Adipocyte (in vitro differentiated cells): ENCODE measurements around the gene MACC1.

ENCODE experiments used
- DNase-seq: peaks from one replicate; pipeline ENCODE4 v3.0.0-alpha.2; 2015; ENCODE audit warnings: low read depth
- H3K27me3 ChIP-seq: replicated peaks from 2 replicates; pipeline ENCODE4 v1.7.0; 2013; ENCODE audit warnings: mild to moderate bottlenecking, low read length, moderate library complexity; ENCODE audit not compliant: control insufficient read depth, insufficient read depth
- H3K36me3 ChIP-seq: 2 replicates; pipeline ENCODE4 v1.7.0; 2013; ENCODE audit warnings: low read length, mild to moderate bottlenecking, moderate library complexity; ENCODE audit not compliant: control insufficient read depth, insufficient read depth, severe bottlenecking
- H3K4me1 ChIP-seq: 2 replicates; pipeline ENCODE4 v1.7.0; 2013; ENCODE audit warnings: mild to moderate bottlenecking, low read length, moderate library complexity; ENCODE audit not compliant: control insufficient read depth, insufficient read depth
- H3K4me3 ChIP-seq: 2 replicates; pipeline ENCODE4 v1.7.0; 2013; ENCODE audit warnings: mild to moderate bottlenecking, low read length, moderate library complexity
- H3K9ac ChIP-seq: 2 replicates; pipeline ENCODE4 v1.7.0; 2013; ENCODE audit warnings: mild to moderate bottlenecking, low read length, moderate library complexity
- H3K9me3 ChIP-seq: 2 replicates; pipeline ENCODE4 v1.7.0; 2013; ENCODE audit warnings: mild to moderate bottlenecking, low read length, moderate library complexity; ENCODE audit not compliant: control insufficient read depth

MACC1 gene

DNA sequence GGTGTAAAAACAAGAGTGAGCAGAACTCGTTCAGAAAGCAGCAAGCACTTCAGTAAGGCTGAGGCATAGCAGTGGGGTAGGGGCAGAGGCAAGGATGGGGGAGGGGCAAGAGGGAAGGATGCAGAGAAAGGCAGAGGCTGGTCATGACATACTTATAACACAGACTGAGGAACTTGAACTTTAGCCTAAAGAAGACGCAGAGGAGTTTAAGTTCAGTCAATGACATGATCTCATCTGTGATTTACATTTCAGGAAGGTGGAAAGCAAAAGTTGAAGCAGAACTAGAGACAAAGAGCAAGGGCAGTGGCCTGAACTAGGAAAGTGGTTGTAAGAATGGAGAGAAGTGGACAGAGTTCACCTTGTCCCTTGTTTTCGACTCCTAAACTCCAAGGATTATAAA lies 15.8 kb downstream of the MACC1 start:
- H3K36me3 ChIP-seq, result no peaks in the 10 kb centered on the region
- no peak overlapping the region for H3K9ac ChIP-seq
- H3K27me3 ChIP-seq, result no peaks in the 10 kb centered on the region
- no peaks in the 10 kb centered on the region for H3K9me3 ChIP-seq
- peaks cover 5% of the 10 kb centered on the region for H3K4me1 ChIP-seq
- DNase-seq, result no peak
- no peak overlapping the region for H3K4me3 ChIP-seq

DNA sequence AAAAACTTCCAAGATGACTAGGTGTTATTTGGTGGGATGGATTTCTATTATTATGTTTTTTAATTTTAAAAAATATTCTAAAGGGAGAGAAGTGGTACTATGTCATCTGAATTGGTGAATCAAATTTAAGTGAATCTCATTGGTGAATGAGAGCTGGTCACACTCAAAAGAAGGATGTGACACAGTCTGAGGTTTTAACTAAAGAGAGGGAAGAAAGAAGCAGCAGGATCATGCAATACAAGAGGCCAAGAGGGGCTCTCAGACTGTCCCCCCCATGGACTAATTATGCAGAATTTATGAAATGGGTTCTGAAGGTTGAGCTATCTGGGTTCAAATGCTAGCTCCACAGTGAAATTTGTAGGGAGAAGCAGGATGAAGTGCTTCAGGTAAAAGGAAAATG lies 16.2 kb downstream of the MACC1 start:
- H3K4me1 ChIP-seq, result peaks cover 5% of the 10 kb centered on the region
- DNase-seq, result no peak
- H3K27me3 ChIP-seq, result no peaks in the 10 kb centered on the region
- H3K36me3 ChIP-seq, result no peaks in the 10 kb centered on the region
- no peak overlapping the region for H3K9ac ChIP-seq
- no peaks in the 10 kb centered on the region for H3K9me3 ChIP-seq
- H3K4me3 ChIP-seq, result no peak overlapping the region

DNA sequence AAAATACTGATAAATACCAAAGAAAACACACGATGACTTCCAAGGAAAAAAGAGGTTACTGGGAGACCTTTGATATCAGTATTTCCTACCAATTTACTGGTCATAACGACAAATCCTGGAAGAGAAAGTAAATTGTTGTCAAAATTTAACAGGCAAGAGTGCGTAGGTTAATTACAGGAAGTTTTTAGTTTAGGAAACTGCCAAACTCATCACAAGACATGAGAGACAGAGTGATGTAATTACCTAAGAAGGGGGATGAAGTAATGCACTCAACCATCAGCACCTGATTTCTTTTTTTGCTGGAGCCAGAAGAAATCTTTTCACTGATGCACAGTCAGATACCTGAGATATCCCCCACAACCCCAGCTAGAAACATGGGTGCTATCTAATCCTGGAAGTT lies 16.8 kb downstream of the MACC1 start:
- Histone ChIP-seq H3K9me3 (no peaks in the 10 kb centered on the region), H3K9ac (no peak overlapping the region), H3K4me3 (no peak overlapping the region), H3K4me1 (peaks cover 5% of the 10 kb centered on the region), H3K36me3 (no peaks in the 10 kb centered on the region), H3K27me3 (no peaks in the 10 kb centered on the region)
- DNase-seq, result no peak

DNA sequence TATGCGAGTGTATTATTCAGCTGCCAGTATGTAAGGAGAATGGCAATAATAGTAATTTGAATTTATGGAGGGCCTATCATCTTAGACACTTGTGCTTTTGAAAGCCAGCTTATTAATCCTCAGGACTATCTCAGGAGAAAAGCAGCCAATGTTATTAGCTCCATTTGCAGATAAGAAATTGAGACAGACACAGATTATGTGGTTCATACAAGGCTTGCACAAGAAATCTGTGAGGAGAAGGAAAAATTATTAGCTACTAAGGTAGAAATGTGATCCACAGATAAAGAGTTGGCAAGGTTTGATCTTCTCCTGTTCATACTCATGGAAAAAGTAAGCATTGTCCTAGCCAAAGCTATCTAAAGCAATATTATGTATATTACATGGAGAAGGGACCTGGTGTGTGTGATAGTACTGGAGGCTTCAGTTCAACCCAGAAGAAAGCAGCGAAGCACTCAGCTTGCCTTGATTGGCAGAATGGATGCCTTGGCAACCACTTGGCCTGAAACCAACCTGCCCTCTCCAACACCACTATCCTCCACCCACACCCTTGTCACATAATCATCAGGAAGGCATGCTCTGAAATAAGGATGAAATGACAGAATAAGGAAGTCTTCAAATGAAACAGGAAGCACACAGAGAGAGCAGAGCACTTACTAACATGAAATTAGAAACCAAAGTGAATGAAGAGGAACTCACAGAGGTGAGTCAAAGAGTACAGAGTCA lies 18.0 kb downstream of the MACC1 start:
- H3K9me3 ChIP-seq, result no peaks in the 10 kb centered on the region
- H3K4me1 ChIP-seq, result peaks cover 5% of the 10 kb centered on the region
- H3K4me3 ChIP-seq, result no peak overlapping the region
- no peaks in the 10 kb centered on the region for H3K27me3 ChIP-seq
- DNase-seq, result peak; percentile 62
- H3K36me3 ChIP-seq, result no peaks in the 10 kb centered on the region
- no peak overlapping the region for H3K9ac ChIP-seq

DNA sequence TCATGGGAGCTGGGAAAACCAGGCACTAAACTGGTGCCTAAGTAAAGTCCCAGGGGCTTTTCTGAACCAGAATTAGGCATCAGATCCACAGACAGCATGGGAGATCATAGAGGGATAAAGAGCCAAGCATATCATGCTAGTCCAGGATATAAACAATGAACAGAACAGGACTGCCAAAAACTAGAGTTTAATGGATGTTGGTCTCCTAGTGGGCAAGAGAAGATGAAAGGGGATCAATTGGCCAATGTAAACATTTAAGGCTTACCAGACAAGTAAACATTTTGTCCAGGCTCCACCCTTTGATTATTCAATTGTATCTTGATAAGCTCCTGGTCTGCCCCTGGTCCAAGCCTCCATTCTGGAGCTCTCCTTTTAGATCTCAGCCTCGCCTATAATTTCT lies 18.9 kb downstream of the MACC1 start:
- H3K36me3 ChIP-seq, result no peaks in the 10 kb centered on the region
- H3K27me3 ChIP-seq, result no peaks in the 10 kb centered on the region
- H3K4me3 ChIP-seq, result no peak overlapping the region
- H3K9me3 ChIP-seq, result no peaks in the 10 kb centered on the region
- peaks cover 5% of the 10 kb centered on the region for H3K4me1 ChIP-seq
- DNase-seq, result no peak
- no peak overlapping the region for H3K9ac ChIP-seq

DNA sequence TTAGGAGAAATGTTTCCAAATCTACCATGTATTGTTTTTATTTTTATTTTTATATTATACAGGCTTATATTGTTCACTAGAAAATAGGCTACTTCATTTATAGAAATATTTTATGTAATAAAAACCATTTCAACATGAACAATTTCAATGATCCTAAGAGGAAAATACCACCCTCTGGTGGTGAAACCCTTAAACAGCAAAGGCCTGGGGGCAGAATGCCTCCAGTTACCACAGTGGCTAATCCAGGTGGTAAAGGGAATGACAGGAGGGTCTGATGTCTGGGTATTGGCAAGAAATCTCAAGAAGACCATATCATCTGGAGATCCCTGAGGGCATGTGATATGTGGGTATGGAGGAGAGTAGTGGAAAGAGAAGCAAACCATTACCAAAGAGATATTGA lies 19.3 kb downstream of the MACC1 start:
- H3K27me3 ChIP-seq, result no peaks in the 10 kb centered on the region
- no peak overlapping the region for H3K4me3 ChIP-seq
- no peaks in the 10 kb centered on the region for H3K9me3 ChIP-seq
- no peak overlapping the region for H3K9ac ChIP-seq
- DNase-seq, result no peak
- no peaks in the 10 kb centered on the region for H3K36me3 ChIP-seq
- peaks cover 5% of the 10 kb centered on the region for H3K4me1 ChIP-seq

DNA sequence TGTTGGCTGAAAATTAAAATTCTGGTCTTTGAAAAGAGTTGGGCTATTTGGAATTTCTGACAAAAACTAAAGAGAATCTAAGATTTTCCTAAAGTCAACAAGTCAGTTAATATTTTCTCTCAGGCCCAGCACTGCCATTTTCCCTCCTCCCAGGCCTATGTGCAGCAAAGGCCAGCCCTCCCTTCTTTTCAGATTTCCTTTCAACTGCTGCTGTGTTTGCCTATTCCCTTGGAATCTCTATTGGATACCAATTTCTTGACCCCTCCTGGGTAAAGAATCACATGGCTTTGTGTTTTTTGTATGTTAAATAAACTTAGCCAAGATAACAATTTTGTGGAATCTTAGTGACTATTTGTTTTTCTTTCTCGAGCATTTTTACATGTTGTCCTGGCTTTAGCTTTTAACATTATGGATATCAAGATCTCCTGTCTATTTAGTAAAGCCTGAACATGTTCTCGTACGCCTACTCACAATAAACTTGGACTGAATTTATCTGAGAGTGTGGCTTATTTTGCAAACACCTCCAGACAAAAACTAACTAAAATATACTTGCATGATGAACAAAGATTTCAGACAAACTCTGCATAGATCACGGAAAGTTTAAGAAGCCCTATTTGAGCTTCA lies 19.9 kb downstream of the MACC1 start:
- H3K27me3 ChIP-seq, result no peaks in the 10 kb centered on the region
- no peaks in the 10 kb centered on the region for H3K9me3 ChIP-seq
- peaks cover 5% of the 10 kb centered on the region for H3K4me1 ChIP-seq
- H3K36me3 ChIP-seq, result no peaks in the 10 kb centered on the region
- DNase-seq, result no peak
- H3K9ac ChIP-seq, result no peak overlapping the region
- H3K4me3 ChIP-seq, result no peak overlapping the region

DNA sequence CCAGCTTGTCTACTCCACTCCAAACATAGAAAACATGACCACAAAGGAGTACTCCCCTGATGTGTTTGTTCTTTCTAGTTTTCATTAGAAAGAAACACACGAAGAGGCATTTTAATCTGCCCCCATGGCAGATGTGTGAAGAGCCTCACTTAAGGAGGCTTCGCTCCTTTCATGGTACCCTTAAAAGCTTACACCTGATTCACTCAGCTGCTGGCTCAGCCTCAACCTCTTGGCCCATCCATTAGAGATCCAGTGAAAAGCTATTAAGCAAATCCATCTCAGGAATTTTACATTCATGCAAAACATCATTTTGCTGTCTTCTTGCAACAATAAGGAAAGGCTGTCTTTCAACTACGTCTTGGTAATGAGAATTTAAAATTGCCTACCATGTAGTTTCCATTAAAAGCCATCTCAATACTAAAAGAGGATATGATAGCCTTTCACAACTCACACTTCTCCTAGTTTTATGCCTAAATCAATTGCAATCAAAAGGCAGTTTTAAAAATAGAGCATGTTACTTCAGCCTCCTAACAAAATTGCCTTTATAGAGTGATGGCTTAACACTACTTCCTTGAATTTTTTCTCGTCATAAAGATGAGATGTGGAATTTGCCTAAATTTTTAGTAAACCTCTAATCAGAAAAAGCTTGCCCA lies 22.7 kb downstream of the MACC1 start:
- H3K9ac ChIP-seq, result no peak overlapping the region
- H3K4me3 ChIP-seq, result no peak overlapping the region
- no peaks in the 10 kb centered on the region for H3K27me3 ChIP-seq
- DNase-seq, result no peak
- no peaks in the 10 kb centered on the region for H3K36me3 ChIP-seq
- H3K4me1 ChIP-seq, result peaks cover 4% of the 10 kb centered on the region
- H3K9me3 ChIP-seq, result peaks cover 7% of the 10 kb centered on the region

DNA sequence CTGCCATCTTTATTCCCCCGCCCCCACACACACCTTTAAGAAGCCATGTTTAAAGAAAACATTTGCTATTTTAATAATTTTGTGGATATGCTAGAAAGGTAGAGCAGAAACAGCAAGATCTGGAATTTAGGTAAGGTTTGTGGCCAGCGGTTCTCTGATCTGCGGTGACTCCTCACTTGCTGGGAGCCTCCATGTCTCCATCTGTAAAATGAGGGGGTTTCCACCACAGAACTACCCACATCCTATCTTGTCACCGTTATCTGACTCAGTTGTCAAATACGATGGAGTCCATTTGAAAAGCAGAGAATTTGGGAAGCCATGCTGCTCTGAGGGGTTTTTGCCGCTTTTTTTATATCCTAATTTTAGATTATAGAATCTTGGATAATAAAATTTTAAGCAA lies 23.3 kb downstream of the MACC1 start:
- H3K9ac ChIP-seq, result no peak overlapping the region
- peaks cover 8% of the 10 kb centered on the region for H3K9me3 ChIP-seq
- H3K4me3 ChIP-seq, result no peak overlapping the region
- H3K4me1 ChIP-seq, result no peaks in the 10 kb centered on the region
- H3K27me3 ChIP-seq, result no peaks in the 10 kb centered on the region
- H3K36me3 ChIP-seq, result no peaks in the 10 kb centered on the region
- no peak for DNase-seq

DNA sequence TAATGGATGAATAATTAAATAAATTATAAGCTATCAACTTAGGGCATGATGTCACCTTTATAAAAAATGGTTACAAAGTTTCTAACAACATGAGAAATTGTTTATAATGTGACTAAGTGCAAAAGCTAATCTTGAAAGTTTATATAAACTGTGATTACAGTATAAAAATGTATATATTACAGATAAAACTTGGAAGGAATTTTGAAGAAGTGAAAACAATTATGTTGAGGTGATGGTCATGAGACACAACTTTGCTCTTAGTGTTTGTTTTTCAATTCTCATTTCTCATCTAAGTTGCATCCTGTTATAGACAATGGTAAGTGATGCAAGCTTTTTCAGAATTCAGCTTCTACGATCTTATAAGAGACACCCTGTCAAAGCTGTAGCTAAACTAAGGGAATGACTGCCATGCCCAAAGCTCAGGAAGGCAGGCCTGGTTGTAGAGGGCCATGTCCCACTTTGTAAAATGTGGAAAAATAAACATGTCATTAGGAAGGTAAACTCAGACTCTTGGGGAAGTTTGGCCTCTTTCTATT lies 23.9 kb downstream of the MACC1 start:
- Histone ChIP-seq H3K4me3 (no peak overlapping the region), H3K27me3 (no peaks in the 10 kb centered on the region), H3K9ac (no peak overlapping the region), H3K9me3 (peaks cover 8% of the 10 kb centered on the region), H3K4me1 (no peaks in the 10 kb centered on the region), H3K36me3 (no peaks in the 10 kb centered on the region)
- DNase-seq, result no peak

DNA sequence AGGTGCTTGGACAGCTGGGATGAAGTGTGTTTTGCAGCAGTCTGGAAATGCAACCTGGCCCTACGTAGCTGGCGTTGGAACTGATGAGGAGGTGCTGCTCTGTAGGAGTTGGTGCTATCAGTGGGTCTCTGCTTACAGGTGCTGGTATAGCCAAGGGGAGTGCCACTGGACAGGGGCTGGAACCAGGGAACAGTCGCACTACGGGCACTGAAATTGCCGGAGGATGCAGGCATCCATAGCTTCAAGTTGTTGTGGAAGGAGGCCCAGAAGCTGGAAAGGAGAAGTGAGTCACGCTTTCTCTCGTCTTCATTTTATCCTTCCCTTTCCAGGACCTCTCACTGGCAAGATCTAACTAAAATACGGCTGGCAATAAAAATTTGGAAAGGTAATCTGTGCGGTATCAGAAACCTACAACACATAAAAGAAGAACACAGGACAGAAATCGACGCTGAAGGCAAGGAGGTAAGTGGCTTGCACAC lies 25.8 kb downstream of the MACC1 start:
- Histone ChIP-seq H3K27me3 (no peaks in the 10 kb centered on the region), H3K36me3 (no peaks in the 10 kb centered on the region), H3K9me3 (peaks cover 8% of the 10 kb centered on the region), H3K4me1 (no peaks in the 10 kb centered on the region), H3K4me3 (no peak overlapping the region), H3K9ac (no peak overlapping the region)
- no peak for DNase-seq
